Measurements from ENCODE around the gene UST. TPM values are rescaled to one million over a fixed set of nuclear protein-coding genes. Genes with fewer than 3 reads are reported as not detected.

UST gene
- total RNA-seq, 1 experiment from 2014 or later: 6.1 TPM

DNA sequence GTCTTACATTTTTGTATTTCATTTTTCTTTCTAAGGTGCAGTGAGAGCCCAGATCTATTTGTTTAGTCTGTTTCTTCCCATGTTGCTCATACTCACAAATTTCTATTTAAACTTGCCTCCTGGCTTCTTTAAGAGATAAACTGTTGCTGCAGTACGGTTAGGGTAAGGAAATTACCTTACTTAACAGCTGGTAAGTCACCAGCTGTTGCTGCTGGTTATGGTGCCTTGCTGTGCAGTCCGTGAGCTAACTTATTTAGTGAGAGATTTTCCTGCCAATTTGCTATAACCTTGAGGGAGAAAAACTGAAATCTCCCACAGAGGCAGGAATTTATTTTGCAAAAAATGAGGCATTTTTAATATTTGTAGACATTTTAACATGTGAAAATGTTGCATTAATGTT, 261.0 kb downstream of the UST start:
- intact Hi-C loops (cut with micrococcal nuclease): no loop called here
- ChIA-PET CTCF (no interaction called here), RAD21 (ENCODE audit: low non-redundant PET in 1 of 2, low total read pairs in 2 of 2, uncharacterized antibody in 2 of 2, unreplicated experiment in 2 of 2) (no interaction called here), POLR2A (no interaction called here)
- Histone ChIP-seq H3K4me2 (ENCODE audit: low read length) (no peak overlapping the region), H3K4me1 (ENCODE audit: control insufficient read depth in 1 of 2, insufficient read depth in 2 of 2, low read length in 2 of 2) (peaks cover 0 to 13% of the 10 kb centered on the region in 2 experiments; a peak in 2 of 4 replicates), H3K27ac (ENCODE audit: low read depth, low read length) (no peak overlapping the region), H3K27me3 (ENCODE audit: insufficient read depth, low read length) (no peaks in the 10 kb centered on the region), H4K20me1 (ENCODE audit: insufficient read depth) (no peaks in the 10 kb centered on the region), H2AFZ (ENCODE audit: low read depth, low read length, poor library complexity, severe bottlenecking) (no peak overlapping the region), H3K36me3 (ENCODE audit: control insufficient read depth in 1 of 2, insufficient read depth in 2 of 2, low read length in 2 of 2) (no peaks in the 10 kb centered on the region), H3K9ac (ENCODE audit: low read length) (no peak overlapping the region), H3K4me3 (replicated peaks in 1 of 2; ENCODE audit: low read depth in 1 of 2, low read length in 2 of 2) (no peak overlapping the region), H3K79me2 (ENCODE audit: insufficient read depth, low read length) (no peaks in the 10 kb centered on the region), H3K9me2 (ENCODE audit: insufficient read depth) (no peaks in the 10 kb centered on the region), H3K9me3 (ENCODE audit: control insufficient read depth in 1 of 2, insufficient read depth in 1 of 2, low read depth in 1 of 2, low read length in 2 of 2) (no peaks in the 10 kb centered on the region)
- ATAC-seq (no peak), DNase-seq (ENCODE audit: low read depth, low spot score) (no peak)
- no TSS peak for BruUV-seq (replicated peaks)
- no peak for TF ChIP-seq SRF (IDR thresholded peaks at IDR 0.05; ENCODE audit: low read depth)
- TF ChIP-seq, protein P1, sequence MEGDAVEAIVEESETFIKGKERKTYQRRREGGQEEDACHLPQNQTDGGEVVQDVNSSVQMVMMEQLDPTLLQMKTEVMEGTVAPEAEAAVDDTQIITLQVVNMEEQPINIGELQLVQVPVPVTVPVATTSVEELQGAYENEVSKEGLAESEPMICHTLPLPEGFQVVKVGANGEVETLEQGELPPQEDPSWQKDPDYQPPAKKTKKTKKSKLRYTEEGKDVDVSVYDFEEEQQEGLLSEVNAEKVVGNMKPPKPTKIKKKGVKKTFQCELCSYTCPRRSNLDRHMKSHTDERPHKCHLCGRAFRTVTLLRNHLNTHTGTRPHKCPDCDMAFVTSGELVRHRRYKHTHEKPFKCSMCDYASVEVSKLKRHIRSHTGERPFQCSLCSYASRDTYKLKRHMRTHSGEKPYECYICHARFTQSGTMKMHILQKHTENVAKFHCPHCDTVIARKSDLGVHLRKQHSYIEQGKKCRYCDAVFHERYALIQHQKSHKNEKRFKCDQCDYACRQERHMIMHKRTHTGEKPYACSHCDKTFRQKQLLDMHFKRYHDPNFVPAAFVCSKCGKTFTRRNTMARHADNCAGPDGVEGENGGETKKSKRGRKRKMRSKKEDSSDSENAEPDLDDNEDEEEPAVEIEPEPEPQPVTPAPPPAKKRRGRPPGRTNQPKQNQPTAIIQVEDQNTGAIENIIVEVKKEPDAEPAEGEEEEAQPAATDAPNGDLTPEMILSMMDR (IDR thresholded peaks at IDR 0.05 in 2 of 3, conservative IDR thresholded peaks at IDR 0.05 in 1 of 3; ENCODE audit: borderline replicate concordance in 1 of 3, insufficient read depth in 1 of 3, low read depth in 2 of 3, low read length in 2 of 3): no peak
- no peak for TF ChIP-seq YY1 (IDR thresholded peaks at IDR 0.05; ENCODE audit: extremely low read depth, insufficient replicate concordance, low read depth, low read length)
- TF ChIP-seq, protein P2, sequence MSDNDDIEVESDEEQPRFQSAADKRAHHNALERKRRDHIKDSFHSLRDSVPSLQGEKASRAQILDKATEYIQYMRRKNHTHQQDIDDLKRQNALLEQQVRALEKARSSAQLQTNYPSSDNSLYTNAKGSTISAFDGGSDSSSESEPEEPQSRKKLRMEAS (IDR thresholded peaks at IDR 0.05): no peak
- TF ChIP-seq, protein P3, sequence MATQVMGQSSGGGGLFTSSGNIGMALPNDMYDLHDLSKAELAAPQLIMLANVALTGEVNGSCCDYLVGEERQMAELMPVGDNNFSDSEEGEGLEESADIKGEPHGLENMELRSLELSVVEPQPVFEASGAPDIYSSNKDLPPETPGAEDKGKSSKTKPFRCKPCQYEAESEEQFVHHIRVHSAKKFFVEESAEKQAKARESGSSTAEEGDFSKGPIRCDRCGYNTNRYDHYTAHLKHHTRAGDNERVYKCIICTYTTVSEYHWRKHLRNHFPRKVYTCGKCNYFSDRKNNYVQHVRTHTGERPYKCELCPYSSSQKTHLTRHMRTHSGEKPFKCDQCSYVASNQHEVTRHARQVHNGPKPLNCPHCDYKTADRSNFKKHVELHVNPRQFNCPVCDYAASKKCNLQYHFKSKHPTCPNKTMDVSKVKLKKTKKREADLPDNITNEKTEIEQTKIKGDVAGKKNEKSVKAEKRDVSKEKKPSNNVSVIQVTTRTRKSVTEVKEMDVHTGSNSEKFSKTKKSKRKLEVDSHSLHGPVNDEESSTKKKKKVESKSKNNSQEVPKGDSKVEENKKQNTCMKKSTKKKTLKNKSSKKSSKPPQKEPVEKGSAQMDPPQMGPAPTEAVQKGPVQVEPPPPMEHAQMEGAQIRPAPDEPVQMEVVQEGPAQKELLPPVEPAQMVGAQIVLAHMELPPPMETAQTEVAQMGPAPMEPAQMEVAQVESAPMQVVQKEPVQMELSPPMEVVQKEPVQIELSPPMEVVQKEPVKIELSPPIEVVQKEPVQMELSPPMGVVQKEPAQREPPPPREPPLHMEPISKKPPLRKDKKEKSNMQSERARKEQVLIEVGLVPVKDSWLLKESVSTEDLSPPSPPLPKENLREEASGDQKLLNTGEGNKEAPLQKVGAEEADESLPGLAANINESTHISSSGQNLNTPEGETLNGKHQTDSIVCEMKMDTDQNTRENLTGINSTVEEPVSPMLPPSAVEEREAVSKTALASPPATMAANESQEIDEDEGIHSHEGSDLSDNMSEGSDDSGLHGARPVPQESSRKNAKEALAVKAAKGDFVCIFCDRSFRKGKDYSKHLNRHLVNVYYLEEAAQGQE (IDR thresholded peaks at IDR 0.05; ENCODE audit: low read depth): no peak
- no peak for TF ChIP-seq SIN3A (IDR thresholded peaks at IDR 0.05; ENCODE audit: low read depth)
- TF ChIP-seq FOSL1 (IDR thresholded peaks at IDR 0.05; ENCODE audit: low read depth): no peak
- TF ChIP-seq, protein P4, sequence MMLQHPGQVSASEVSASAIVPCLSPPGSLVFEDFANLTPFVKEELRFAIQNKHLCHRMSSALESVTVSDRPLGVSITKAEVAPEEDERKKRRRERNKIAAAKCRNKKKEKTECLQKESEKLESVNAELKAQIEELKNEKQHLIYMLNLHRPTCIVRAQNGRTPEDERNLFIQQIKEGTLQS (IDR thresholded peaks at IDR 0.05): no peak
- TF ChIP-seq POLR2A (IDR thresholded peaks at IDR 0.05; ENCODE audit: borderline replicate concordance, extremely low read depth, insufficient read depth, insufficient read length): no peak
- no peak for TF ChIP-seq ELF1 (IDR thresholded peaks at IDR 0.05; ENCODE audit: borderline replicate concordance, low read depth)
- no peak for TF ChIP-seq EZH2phosphoT487 (IDR thresholded peaks at IDR 0.05; ENCODE audit: borderline replicate concordance)
- no peak for TF ChIP-seq SP1 (IDR thresholded peaks at IDR 0.05; ENCODE audit: low read depth)
- TF ChIP-seq POLR2AphosphoS5 (IDR thresholded peaks at IDR 0.05; ENCODE audit: low read depth, low read length): no peak
- no peak for TF ChIP-seq JUND (IDR thresholded peaks at IDR 0.05)
- no peak for TF ChIP-seq EGR1 (IDR thresholded peaks at IDR 0.05; ENCODE audit: low read depth)
- no peak for TF ChIP-seq ZNF274 (IDR thresholded peaks at IDR 0.05; ENCODE audit: low read depth, low read length)
- no peak for TF ChIP-seq TCF7L2 (IDR thresholded peaks at IDR 0.05; ENCODE audit: borderline replicate concordance, extremely low read depth, insufficient read depth, insufficient read length)
- TF ChIP-seq EZH2 (IDR thresholded peaks at IDR 0.05): no peak
- TF ChIP-seq CEBPB (IDR thresholded peaks at IDR 0.05; ENCODE audit: low read depth): no peak
